22Rv1 (cell line): ENCODE results near the gene PCED1A.

Source experiments
- H3K27ac ChIP-seq: fragments of 450-650 bp; 2 replicates; pipeline ENCODE4 v1.5.1; 2017
- CTCF ChIP-seq: fragments of 450-650 bp; IDR thresholded peaks from 2 replicates; pipeline ENCODE4 v1.5.1; 2017; ENCODE audit warnings: mild to moderate bottlenecking
- ZFX ChIP-seq: fragments of 450-650 bp; IDR thresholded peaks from 2 replicates; pipeline ENCODE4 v1.6.1; 2017; ENCODE audit warnings: antibody characterized with exemption, borderline replicate concordance

The PCED1A gene

GRCh38 chr20:2801286-2801728, 39.1 kb downstream of the PCED1A start:
- TF ChIP-seq ZFX, result no peak
- no peak for TF ChIP-seq CTCF
- H3K27ac ChIP-seq, result no peak overlapping the region

GRCh38 chr20:2800521-2801285, 39.8 kb downstream of the PCED1A start, which contains the start of gene CPXM1:
Gene CPXM1 (minus strand): TSS chr20:2800627. CDS start chr20:2800572, 55 bp downstream.
- H3K27ac ChIP-seq, result no peak within 1 kb of the TSS
- no peak for TF ChIP-seq CTCF
- no peak for TF ChIP-seq ZFX

GRCh38 chr20:2799688-2800520, 40.6 kb downstream of the PCED1A start:
- no peak overlapping the region for H3K27ac ChIP-seq
- TF ChIP-seq ZFX (no peak), CTCF (no peak)

- no peak overlapping the region for H3K27ac ChIP-seq
- TF ChIP-seq ZFX (no peak), CTCF (no peak)
Observed at GRCh38 chr20:2799271-2799670, 41.2 kb downstream of the PCED1A start.

- H3K27ac ChIP-seq, result no peak overlapping the region
- no peak for TF ChIP-seq CTCF
- no peak for TF ChIP-seq ZFX
Observed at GRCh38 chr20:2798814-2799213, 41.6 kb downstream of the PCED1A start.

- no peak overlapping the region for H3K27ac ChIP-seq
- TF ChIP-seq CTCF (no peak), ZFX (no peak)
Observed at GRCh38 chr20:2798095-2798805, 42.2 kb downstream of the PCED1A start.
